SK-N-SH (cell line): Measurements from ENCODE around the gene ATOH1. TPM values are rescaled to one million over a fixed set of nuclear protein-coding genes. Genes with fewer than 3 reads are reported as not detected.

Source experiments
- CTCF ChIA-PET: fragments of 300-600, 350-600 bp; formaldehyde crosslinking; extraction: SDS; loops from one replicate; lab custom pipeline; 2021; lab: Yijun Ruan, JAX
- POLR2A ChIA-PET: fragments of 350-600 bp; sonication (Branson Sonifier 250); formaldehyde crosslinking; extraction: SDS; loops from one replicate; lab custom pipeline; 2020; ENCODE audit warnings: antibody characterized with exemption, inconsistent platforms; lab: Yijun Ruan, JAX
- DNase-seq: peaks from one replicate; pipeline ENCODE4 v3.0.0; 2012
- H2AFZ ChIP-seq: fragments of 200-600 bp; sonication (generic); 2 replicates; pipeline ENCODE4 v1.8.1; 2016; ENCODE audit warnings: antibody characterized with exemption, mild to moderate bottlenecking, low read depth
- H3F3A ChIP-seq: fragments of 200-600 bp; sonication (generic); replicated peaks from 2 replicates; pipeline ENCODE3; 2016; ENCODE audit warnings: antibody characterized with exemption, mild to moderate bottlenecking; ENCODE audit not compliant: insufficient read depth
- H3K27ac ChIP-seq, 2 experiments: fragments of 200-500 bp in 1 of 2; fragments of 200-600 bp in 1 of 2; sonication (Bioruptor generic) in 1 of 2; sonication (generic), shearing (Covaris generic) in 1 of 2; 2 replicates each; pipeline versions ENCODE4 v1.5.1 to v1.6.1; 2014 to 2016; ENCODE audit warnings: low read depth in 2 of 2, inconsistent platforms in 1 of 2, low read length in 1 of 2, mild to moderate bottlenecking in 1 of 2, mixed read lengths in 1 of 2
- H3K27me3 ChIP-seq: fragments of 200-600 bp; sonication (generic), shearing (Covaris generic); 2 replicates; pipeline ENCODE4 v1.6.1; 2016; ENCODE audit warnings: mixed run types; ENCODE audit not compliant: insufficient read depth
- H3K36me3 ChIP-seq, 2 experiments: fragments of 200-500 bp in 1 of 2; fragments of 200-600 bp in 1 of 2; sonication (Bioruptor generic) in 1 of 2; sonication (generic) in 1 of 2; replicated peaks in 1 of 2; 2 replicates each; pipeline versions ENCODE3 to v1.5.1; 2014 to 2016; ENCODE audit warnings: low read length in 1 of 2, mild to moderate bottlenecking in 1 of 2; ENCODE audit not compliant: insufficient read depth in 2 of 2, control insufficient read depth in 1 of 2
- H3K4me1 ChIP-seq, 2 experiments: fragments of 200-500 bp in 1 of 2; fragments of 200-600 bp in 1 of 2; sonication (Bioruptor generic) in 1 of 2; sonication (generic), shearing (Covaris generic) in 1 of 2; 2 replicates each; pipeline versions ENCODE4 v1.5.1 to v1.6.1; 2014 to 2016; ENCODE audit warnings: low read depth in 1 of 2, low read length in 1 of 2, mixed run types in 1 of 2; ENCODE audit not compliant: insufficient read depth in 2 of 2, control insufficient read depth in 1 of 2
- H3K4me2 ChIP-seq: fragments of 200-600 bp; sonication (generic), shearing (Covaris generic); 2 replicates; pipeline ENCODE4 v1.6.1; 2017; ENCODE audit warnings: mixed run types
- H3K4me3 ChIP-seq, 2 experiments: fragments of 200-500 bp in 1 of 2; fragments of 200-600 bp in 1 of 2; sonication (Bioruptor generic) in 1 of 2; sonication (generic), shearing (Covaris generic) in 1 of 2; 2 replicates each; pipeline versions ENCODE4 v1.5.1 to v1.8.1; 2014 to 2016; ENCODE audit warnings: low read depth in 2 of 2, inconsistent platforms in 1 of 2, low read length in 1 of 2, mild to moderate bottlenecking in 1 of 2, mixed read lengths in 1 of 2, moderate library complexity in 1 of 2
- H3K79me2 ChIP-seq: fragments of 200-600 bp; sonication (generic); 2 replicates; pipeline ENCODE4 v1.8.1; 2017; ENCODE audit warnings: mild to moderate bottlenecking; ENCODE audit not compliant: insufficient read depth
- H3K9ac ChIP-seq: fragments of 200-600 bp; sonication (generic); 2 replicates; pipeline ENCODE4 v1.6.1; 2017; ENCODE audit warnings: mixed run types
- H3K9me2 ChIP-seq: fragments of 200-600 bp; sonication (generic); 2 replicates; pipeline ENCODE4 v1.6.1; 2017; ENCODE audit warnings: mixed run types
- H3K9me3 ChIP-seq: fragments of 200-600 bp; sonication (generic); 2 replicates; pipeline ENCODE4 v1.6.1; 2017; ENCODE audit warnings: mixed run types, mild to moderate bottlenecking, moderate library complexity
- H4K20me1 ChIP-seq: fragments of 200-600 bp; sonication (generic); 2 replicates; pipeline ENCODE4 v1.6.1; 2017; ENCODE audit warnings: mild to moderate bottlenecking, mixed run types; ENCODE audit not compliant: insufficient read depth
- CHD2 ChIP-seq: fragments of 150-350 bp; IDR thresholded peaks from 2 replicates; pipeline ENCODE4 v1.6.1; 2018; ENCODE audit warnings: low read length; ENCODE audit not compliant: partially characterized antibody
- ELF1 ChIP-seq: IDR thresholded peaks from 2 replicates; pipeline ENCODE4 v1.4.0; 2012
- EP300 ChIP-seq, 2 experiments: IDR thresholded peaks; 2 replicates each; pipeline versions ENCODE4 v1.4.0 to v1.6.1; 2012; ENCODE audit warnings: borderline replicate concordance in 1 of 2, low read depth in 1 of 2, low read length in 1 of 2
- EZH2phosphoT487 ChIP-seq: fragments of 200-600 bp; sonication (generic); IDR thresholded peaks from 2 replicates; pipeline ENCODE4 v1.6.1; 2017; ENCODE audit warnings: low read depth, mixed run types, mild to moderate bottlenecking, antibody characterized with exemption, moderate library complexity, borderline replicate concordance
- FOXJ3 ChIP-seq: sonication (generic); formaldehyde crosslinking; IDR thresholded peaks from 2 replicates; pipeline ENCODE4 v1.5.1; 2020; ENCODE audit warnings: mild to moderate bottlenecking, missing genetic modification reagents
- FOXM1 ChIP-seq: IDR thresholded peaks from 2 replicates; pipeline ENCODE4 v1.4.0; 2012; ENCODE audit warnings: low read depth, mild to moderate bottlenecking
- GATA2 ChIP-seq: sonication (generic); formaldehyde crosslinking; IDR thresholded peaks from 2 replicates; pipeline ENCODE4 v1.5.0; 2020; ENCODE audit warnings: mild to moderate bottlenecking, missing genetic modification reagents
- JUND ChIP-seq: IDR thresholded peaks from 2 replicates; pipeline ENCODE4 v1.4.0; 2012
- MAX ChIP-seq: IDR thresholded peaks from 2 replicates; pipeline ENCODE4 v1.4.0; 2012; ENCODE audit warnings: low read depth
- MEF2A ChIP-seq: IDR thresholded peaks from 2 replicates; pipeline ENCODE4 v1.4.0; 2012; ENCODE audit warnings: low read depth, borderline replicate concordance
- POLR2AphosphoS5 ChIP-seq: IDR thresholded peaks from 2 replicates; pipeline ENCODE4 v1.6.1; 2012; ENCODE audit warnings: low read depth, low read length
- RAD21 ChIP-seq: IDR thresholded peaks from 2 replicates; pipeline ENCODE4 v1.6.1; 2012; ENCODE audit warnings: mild to moderate bottlenecking, low read length
- REST ChIP-seq: IDR thresholded peaks from 2 replicates; pipeline ENCODE4 v1.6.1; 2012; ENCODE audit warnings: mild to moderate bottlenecking, low read depth, low read length, moderate library complexity
- RXRA ChIP-seq: IDR thresholded peaks from 2 replicates; pipeline ENCODE4 v1.4.0; 2012; ENCODE audit warnings: low read depth, mild to moderate bottlenecking, borderline replicate concordance
- SMC3 ChIP-seq: IDR thresholded peaks from 2 replicates; pipeline ENCODE4 v1.6.1; 2012; ENCODE audit warnings: low read depth, low read length, improper control_type of control experiment
- TAF1 ChIP-seq: IDR thresholded peaks from 2 replicates; pipeline ENCODE4 v1.6.1; 2012; ENCODE audit warnings: low read depth, mild to moderate bottlenecking, low read length, moderate library complexity, borderline replicate concordance
- TEAD4 ChIP-seq: IDR thresholded peaks from 2 replicates; pipeline ENCODE4 v1.4.0; 2012; ENCODE audit warnings: mild to moderate bottlenecking, borderline replicate concordance; ENCODE audit not compliant: insufficient read depth
- USF2 ChIP-seq: fragments of 150-350 bp; IDR thresholded peaks from 2 replicates; pipeline ENCODE4 v1.6.1; 2017; ENCODE audit warnings: antibody characterized with exemption, low read length, low read depth, borderline replicate concordance
- ZBTB33 ChIP-seq: IDR thresholded peaks from 2 replicates; pipeline ENCODE4 v1.4.0; 2012; ENCODE audit warnings: low read depth, borderline replicate concordance
- WGBS: methylation state at CpG from one replicate; pipeline ENCODE4 v1.1.6; 2017; ENCODE audit warnings: low lambda C conversion rate; 5-methylcytosine and 5-hydroxymethylcytosine counted together
- polyA plus RNA-seq, 3 experiments: library from polyadenylated mRNA; depleted of rRNA; stranded (reverse); fragments of >200 nt; gene quantifications; 2 replicates each; pipeline ENCODE4 v1.2.3, GENCODE V29; 2012
- TF ChIP-seq, protein P1 (sequence below): IDR thresholded peaks from 2 replicates; pipeline ENCODE4 v1.4.0; 2012; ENCODE audit warnings: low read depth, borderline replicate concordance

Gene ATOH1
- polyA plus RNA-seq, 1 of the 3 experiments (the other 2 are of a cell fraction), result not detected

DNA sequence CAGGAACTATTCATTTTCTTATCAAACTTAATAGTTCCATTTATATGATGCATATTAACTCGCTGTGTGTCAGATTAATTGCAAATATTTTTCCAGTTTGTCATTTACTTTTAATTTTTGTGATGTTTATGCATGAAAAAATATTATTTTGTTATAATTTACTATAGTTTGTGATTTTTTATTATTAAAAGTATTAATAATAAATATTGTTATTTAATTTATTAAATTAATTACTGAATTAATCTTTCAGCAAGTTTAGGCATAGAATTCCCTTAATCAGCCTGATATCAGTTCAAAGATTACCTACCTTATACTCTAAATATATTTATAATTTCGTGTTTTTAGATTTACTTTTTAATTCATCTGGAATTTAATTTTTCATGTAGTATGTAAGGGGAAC lies 15.5 kb upstream of the ATOH1 start:
- DNase-seq, result no peak
- Histone ChIP-seq H3K4me3 (no peak overlapping the region), H3K27me3 (no peaks in the 10 kb centered on the region), H4K20me1 (no peaks in the 10 kb centered on the region), H3K27ac (no peak overlapping the region), H3K4me2 (no peak overlapping the region), H3F3A (no peaks in the 10 kb centered on the region), H3K79me2 (no peaks in the 10 kb centered on the region), H2AFZ (no peak overlapping the region), H3K9ac (no peak overlapping the region), H3K9me3 (no peaks in the 10 kb centered on the region), H3K9me2 (no peaks in the 10 kb centered on the region), H3K4me1 (no peaks in the 10 kb centered on the region), H3K36me3 (no peaks in the 10 kb centered on the region)
- TF ChIP-seq EP300 (IDR thresholded peaks at IDR 0.05; ENCODE audit: borderline replicate concordance in 1 of 2, low read depth in 1 of 2, low read length in 1 of 2) (no peak), FOXM1 (no peak), TEAD4 (no peak), FOXJ3 (no peak), ELF1 (no peak), MEF2A (no peak), POLR2AphosphoS5 (no peak), MAX (no peak), JUND (no peak), GATA2 (CRISPR knock-in tag) (no peak), EZH2phosphoT487 (no peak), SMC3 (no peak), RXRA (no peak), ZBTB33 (no peak), CHD2 (no peak), TAF1 (no peak), USF2 (no peak), REST (no peak), RAD21 (no peak)
- TF ChIP-seq, protein P1, sequence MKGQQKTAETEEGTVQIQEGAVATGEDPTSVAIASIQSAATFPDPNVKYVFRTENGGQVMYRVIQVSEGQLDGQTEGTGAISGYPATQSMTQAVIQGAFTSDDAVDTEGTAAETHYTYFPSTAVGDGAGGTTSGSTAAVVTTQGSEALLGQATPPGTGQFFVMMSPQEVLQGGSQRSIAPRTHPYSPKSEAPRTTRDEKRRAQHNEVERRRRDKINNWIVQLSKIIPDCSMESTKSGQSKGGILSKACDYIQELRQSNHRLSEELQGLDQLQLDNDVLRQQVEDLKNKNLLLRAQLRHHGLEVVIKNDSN, result no peak
- 22% methylated on average over 2 of the region's 2 CpGs for WGBS
- ChIA-PET CTCF (no interaction called here), POLR2A (interaction anchor here (0.6 kb wide), 1 partner anchor 14 kb away, joined by 3 read pairs; no protein-coding TSS in a partner anchor)
